ENCODE data around the gene CHD5. TPM values are rescaled to one million over a fixed set of nuclear protein-coding genes. Genes with fewer than 3 reads are reported as not detected.

Gene CHD5
- polyA plus RNA-seq, 3 donors, result 0.07 TPM; not detected in 2

- H4K20me1 ChIP-seq (ENCODE audit: insufficient read depth, low read length), result peaks cover 78% of the 10 kb centered on the region
- peaks cover 74 to 92% of the 10 kb centered on the region in 2 donors for H3K36me3 ChIP-seq (replicated peaks in 1 of 2; ENCODE audit: control insufficient read depth in 1 of 2, insufficient read depth in 2 of 2, low read length in 2 of 2)
- no peaks in the 10 kb centered on the region for H3K27me3 ChIP-seq (ENCODE audit: control insufficient read depth in 2 of 2, insufficient read depth in 2 of 2, low read length in 2 of 2)
- no peak for TF ChIP-seq CTCF (IDR thresholded peaks at IDR 0.05)
- H2AFZ ChIP-seq (ENCODE audit: insufficient read depth, low read depth, low read length, poor library complexity, severe bottlenecking), result no peak overlapping the region
- intact Hi-C loops (cut with micrococcal nuclease), result no loop called here
- Mint-ChIP-seq H3K27ac (peak overlapping the region in 1 of 7 donors; percentile 30), H3K4me1 (no peaks in the 10 kb centered on the region), H3K36me3 (peaks cover 76 to 96% of the 10 kb centered on the region in 2 donors), H3K27me3 (ENCODE audit: low read depth in 3 of 3) (peaks cover 0 to 1% (median 0%) of the 10 kb centered on the region in 3 donors), H3K4me3 (no peak overlapping the region), H3K9me3 (no peaks in the 10 kb centered on the region)
- no peak overlapping the region for H3K9ac ChIP-seq (ENCODE audit: insufficient read depth, low read length, poor library complexity, severe bottlenecking)
- 87% methylated on average over 9 of the region's 12 CpGs for WGBS (ENCODE audit: insufficient coverage)
- no peak overlapping the region for H3K4me2 ChIP-seq (replicated peaks; ENCODE audit: extremely low read depth, low read length, poor library complexity, severe bottlenecking)
- peaks cover 2% of the 10 kb centered on the region for H3K79me2 ChIP-seq (ENCODE audit: insufficient read depth, low read length)
- no peak overlapping the region for H3K27ac ChIP-seq (ENCODE audit: low read depth in 1 of 2, low read length in 2 of 2)
- H3K9me3 ChIP-seq (replicated peaks in 1 of 2; ENCODE audit: control insufficient read depth in 1 of 2, insufficient read depth in 1 of 2, low read length in 2 of 2), result no peaks in the 10 kb centered on the region
- no peak for DNase-seq
- no peaks in the 10 kb centered on the region for H3K4me1 ChIP-seq (ENCODE audit: control insufficient read depth in 1 of 2, insufficient read depth in 2 of 2, low read length in 2 of 2)
- H3K4me3 ChIP-seq (replicated peaks in 1 of 3; ENCODE audit: low read depth in 2 of 3, low read length in 3 of 3), result no peak overlapping the region
These were observed 96.2 kb downstream of the CHD5 start for GRCh38 chr1:6083801-6084446.

DNA sequence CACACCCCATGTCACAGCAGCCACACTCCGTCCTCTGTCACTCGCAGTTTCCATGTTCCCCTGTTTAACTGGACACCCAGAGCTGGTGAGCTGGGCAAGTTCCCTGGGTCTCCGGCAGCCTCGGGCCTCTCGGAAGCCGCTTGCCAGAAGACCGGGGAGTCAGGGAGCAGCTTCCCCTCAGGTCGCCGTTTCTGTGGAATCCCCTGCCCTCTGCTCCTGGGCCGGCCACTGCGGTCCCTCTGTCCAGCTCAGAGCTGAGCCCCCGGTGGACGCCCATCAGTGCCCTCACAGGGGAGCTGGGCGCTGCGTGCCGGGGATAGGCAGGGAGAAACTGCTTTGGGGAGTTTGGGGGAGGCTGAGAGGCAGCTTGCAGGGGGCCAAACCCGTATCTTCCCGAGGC is 96.7 kb downstream of the CHD5 start:
- WGBS (ENCODE audit: insufficient coverage), result 98% methylated on average over 13 of the region's 18 CpGs
- Mint-ChIP-seq H3K4me3 (no peak overlapping the region), H3K9me3 (no peaks in the 10 kb centered on the region), H3K27ac (peak overlapping the region in 2 of 7 donors; percentile 30 to 63), H3K4me1 (no peaks in the 10 kb centered on the region), H3K27me3 (ENCODE audit: low read depth in 3 of 3) (peaks cover 0 to 1% (median 0%) of the 10 kb centered on the region in 3 donors), H3K36me3 (peaks cover 79 to 98% of the 10 kb centered on the region in 2 donors)
- H3K9me3 ChIP-seq (replicated peaks in 1 of 2; ENCODE audit: control insufficient read depth in 1 of 2, insufficient read depth in 1 of 2, low read length in 2 of 2), result no peaks in the 10 kb centered on the region
- peaks cover 79 to 94% of the 10 kb centered on the region in 2 donors for H3K36me3 ChIP-seq (replicated peaks in 1 of 2; ENCODE audit: control insufficient read depth in 1 of 2, insufficient read depth in 2 of 2, low read length in 2 of 2)
- intact Hi-C loops (cut with micrococcal nuclease), result no loop called here
- no peaks in the 10 kb centered on the region for H3K27me3 ChIP-seq (ENCODE audit: control insufficient read depth in 2 of 2, insufficient read depth in 2 of 2, low read length in 2 of 2)
- H3K27ac ChIP-seq (ENCODE audit: low read depth in 1 of 2, low read length in 2 of 2), result no peak overlapping the region
- H3K4me2 ChIP-seq (replicated peaks; ENCODE audit: extremely low read depth, low read length, poor library complexity, severe bottlenecking), result no peak overlapping the region
- no peak overlapping the region for H3K9ac ChIP-seq (ENCODE audit: insufficient read depth, low read length, poor library complexity, severe bottlenecking)
- H4K20me1 ChIP-seq (ENCODE audit: insufficient read depth, low read length), result peaks cover 82% of the 10 kb centered on the region
- no peak overlapping the region for H3K4me3 ChIP-seq (replicated peaks in 1 of 3; ENCODE audit: low read depth in 2 of 3, low read length in 3 of 3)
- peaks cover 2% of the 10 kb centered on the region for H3K79me2 ChIP-seq (ENCODE audit: insufficient read depth, low read length)
- no peak overlapping the region for H2AFZ ChIP-seq (ENCODE audit: insufficient read depth, low read depth, low read length, poor library complexity, severe bottlenecking)
- no peak for DNase-seq
- no peaks in the 10 kb centered on the region for H3K4me1 ChIP-seq (ENCODE audit: control insufficient read depth in 1 of 2, insufficient read depth in 2 of 2, low read length in 2 of 2)
- no peak for TF ChIP-seq CTCF (IDR thresholded peaks at IDR 0.05)

Measured in CD14-positive monocyte (primary cell).